C4-2B (cell line): ENCODE measurements around the gene NSMCE1.

ENCODE experiments used
- H3K27ac ChIP-seq: fragments of 450-650 bp; 2 replicates; pipeline ENCODE4 v1.5.1; 2017
- CTCF ChIP-seq: fragments of 450-650 bp; conservative IDR thresholded peaks from 2 replicates; pipeline ENCODE4 v1.5.1; 2017; ENCODE audit warnings: mild to moderate bottlenecking
- ZFX ChIP-seq: fragments of 450-650 bp; IDR thresholded peaks from 2 replicates; pipeline ENCODE4 v1.6.1; 2017

The NSMCE1 gene

GRCh38 chr16:27221576-27222248 lies 46.9 kb downstream of the NSMCE1 start:
- H3K27ac ChIP-seq = no peak overlapping the region
- TF ChIP-seq CTCF = no peak
- no peak for TF ChIP-seq ZFX

- no peak overlapping the region for H3K27ac ChIP-seq
- no peak for TF ChIP-seq CTCF
- no peak for TF ChIP-seq ZFX
Observed at GRCh38 chr16:27220991-27221390, 47.6 kb downstream of the NSMCE1 start.

- TF ChIP-seq ZFX (no peak), CTCF (no peak)
- H3K27ac ChIP-seq = no peak overlapping the region
Observed at GRCh38 chr16:27220527-27220926, 48.0 kb downstream of the NSMCE1 start.

DNA sequence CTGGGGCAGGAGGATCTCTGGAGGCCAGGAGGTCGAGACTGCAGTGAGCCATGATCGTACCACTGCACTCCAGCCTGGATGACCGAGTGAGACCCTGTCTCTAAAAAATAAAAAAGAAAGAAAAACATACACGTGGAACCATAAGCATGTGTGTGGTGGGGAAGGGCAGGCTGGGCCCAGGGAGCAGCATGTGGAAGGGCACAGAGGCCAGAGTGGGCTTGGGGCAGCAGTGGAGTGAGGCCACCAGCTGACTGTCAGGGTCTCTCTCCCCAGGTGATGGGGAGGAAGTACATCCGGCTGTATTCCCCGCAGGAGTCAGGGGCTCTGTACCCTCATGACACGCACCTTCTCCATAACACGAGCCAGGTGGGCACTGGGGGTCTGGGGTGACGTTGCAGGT lies 48.5 kb downstream of the NSMCE1 start:
- TF ChIP-seq CTCF (no peak), ZFX (no peak)
- no peak overlapping the region for H3K27ac ChIP-seq

GRCh38 chr16:27219161-27219560 lies 49.4 kb downstream of the NSMCE1 start:
- no peak overlapping the region for H3K27ac ChIP-seq
- TF ChIP-seq CTCF (no peak), ZFX (no peak)

- TF ChIP-seq CTCF (no peak), ZFX (no peak)
- no peak overlapping the region for H3K27ac ChIP-seq
Observed at GRCh38 chr16:27218756-27219155, 49.8 kb downstream of the NSMCE1 start.

- TF ChIP-seq CTCF (no peak), ZFX (no peak)
- no peak overlapping the region for H3K27ac ChIP-seq
Observed at GRCh38 chr16:27217256-27217655, 51.3 kb downstream of the NSMCE1 start.
